BJ (cell line): Measurements from ENCODE around the gene BCAS3. TPM values are rescaled to one million over a fixed set of nuclear protein-coding genes. Genes with fewer than 3 reads are reported as not detected.

Source experiments
- CTCF ChIA-PET: fragments of 350-600 bp; formaldehyde crosslinking; extraction: SDS; loops from one replicate; lab custom pipeline; 2021; ENCODE audit warnings: antibody characterized with exemption, inconsistent platforms; lab: Yijun Ruan, JAX
- POLR2A ChIA-PET: fragments of 300-600 bp; sonication (Branson Sonifier 250); formaldehyde crosslinking; extraction: SDS; loops from one replicate; lab custom pipeline; 2021; ENCODE audit warnings: antibody characterized with exemption; lab: Charles Lee
- DNase-seq: peaks from one replicate; pipeline ENCODE4 v3.0.0-alpha.2; 2011; ENCODE audit warnings: low read depth
- H3K27me3 ChIP-seq: 2 replicates; pipeline ENCODE4 v1.6.0; 2011; ENCODE audit warnings: low read length; ENCODE audit not compliant: control insufficient read depth, insufficient read depth
- H3K36me3 ChIP-seq: 2 replicates; pipeline ENCODE4 v1.5.1; 2011; ENCODE audit warnings: low read length; ENCODE audit not compliant: control insufficient read depth, insufficient read depth
- H3K4me3 ChIP-seq: 2 replicates; pipeline ENCODE4 v1.5.1; 2011; ENCODE audit warnings: low read depth, mild to moderate bottlenecking, control low read depth, low read length
- polyA plus RNA-seq: library from polyadenylated mRNA; depleted of rRNA; stranded (reverse); fragments of >200 nt; gene quantifications from 2 replicates; pipeline ENCODE4 v1.2.3, GENCODE V29; 2011
- TF ChIP-seq, protein P1 (sequence below): IDR thresholded peaks from 2 replicates; pipeline ENCODE4 v1.5.1; 2011; ENCODE audit warnings: low read depth, mild to moderate bottlenecking, control low read depth, inconsistent platforms, low read length, moderate library complexity; ENCODE audit not compliant: insufficient read depth

BCAS3 gene
- polyA plus RNA-seq, 1 experiment: 19.5 TPM

DNA sequence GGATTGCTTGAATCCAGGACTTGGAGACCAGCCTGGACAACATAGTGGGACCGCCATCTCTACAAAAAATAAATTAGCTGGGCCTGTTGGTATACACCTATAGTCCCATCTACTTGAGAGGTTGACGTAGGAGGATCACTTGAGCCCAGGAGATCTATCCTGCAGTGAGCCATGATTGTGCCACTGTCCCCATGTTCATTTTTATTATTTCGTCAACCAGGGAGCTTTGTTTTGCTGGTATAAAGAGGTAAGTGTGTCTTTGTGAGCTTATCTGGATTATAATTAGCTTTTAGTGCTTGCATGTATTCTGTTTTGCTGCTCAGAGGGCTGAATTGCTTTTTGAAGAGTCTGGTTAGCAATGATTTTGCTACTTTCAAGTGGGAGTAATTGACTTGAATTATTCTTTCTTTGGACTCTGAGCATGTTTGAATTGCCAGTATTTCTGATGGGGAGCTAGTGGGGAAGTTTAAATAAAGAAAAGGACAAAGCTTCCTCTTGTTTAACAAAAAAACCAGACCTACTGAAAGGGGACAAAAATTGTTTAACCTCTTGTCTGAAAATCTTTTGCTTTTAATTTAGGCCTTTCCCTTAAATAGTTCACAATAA lies 31.6 kb upstream of the BCAS3 start:
- DNase-seq: no peak
- H3K27me3 ChIP-seq: no peaks in the 10 kb centered on the region
- TF ChIP-seq, protein P1, sequence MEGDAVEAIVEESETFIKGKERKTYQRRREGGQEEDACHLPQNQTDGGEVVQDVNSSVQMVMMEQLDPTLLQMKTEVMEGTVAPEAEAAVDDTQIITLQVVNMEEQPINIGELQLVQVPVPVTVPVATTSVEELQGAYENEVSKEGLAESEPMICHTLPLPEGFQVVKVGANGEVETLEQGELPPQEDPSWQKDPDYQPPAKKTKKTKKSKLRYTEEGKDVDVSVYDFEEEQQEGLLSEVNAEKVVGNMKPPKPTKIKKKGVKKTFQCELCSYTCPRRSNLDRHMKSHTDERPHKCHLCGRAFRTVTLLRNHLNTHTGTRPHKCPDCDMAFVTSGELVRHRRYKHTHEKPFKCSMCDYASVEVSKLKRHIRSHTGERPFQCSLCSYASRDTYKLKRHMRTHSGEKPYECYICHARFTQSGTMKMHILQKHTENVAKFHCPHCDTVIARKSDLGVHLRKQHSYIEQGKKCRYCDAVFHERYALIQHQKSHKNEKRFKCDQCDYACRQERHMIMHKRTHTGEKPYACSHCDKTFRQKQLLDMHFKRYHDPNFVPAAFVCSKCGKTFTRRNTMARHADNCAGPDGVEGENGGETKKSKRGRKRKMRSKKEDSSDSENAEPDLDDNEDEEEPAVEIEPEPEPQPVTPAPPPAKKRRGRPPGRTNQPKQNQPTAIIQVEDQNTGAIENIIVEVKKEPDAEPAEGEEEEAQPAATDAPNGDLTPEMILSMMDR: no peak
- no peak overlapping the region for H3K4me3 ChIP-seq
- CTCF ChIA-PET: interaction anchor here (0.6 kb wide), 1 partner anchor 207 kb away, joined by 3 read pairs; no protein-coding TSS in a partner anchor
- POLR2A ChIA-PET: interaction anchor here (0.6 kb wide), 1 partner anchor 241 kb away, joined by 3 read pairs; no protein-coding TSS in a partner anchor
- peaks cover 3% of the 10 kb centered on the region for H3K36me3 ChIP-seq

GRCh38 chr17:60646701-60647100 lies 30.9 kb upstream of the BCAS3 start:
- ChIA-PET CTCF (no interaction called here), POLR2A (no interaction called here)
- H3K4me3 ChIP-seq: no peak overlapping the region
- peaks cover 3% of the 10 kb centered on the region for H3K36me3 ChIP-seq
- TF ChIP-seq, protein P1: no peak
- H3K27me3 ChIP-seq: no peaks in the 10 kb centered on the region
- no peak for DNase-seq

DNA sequence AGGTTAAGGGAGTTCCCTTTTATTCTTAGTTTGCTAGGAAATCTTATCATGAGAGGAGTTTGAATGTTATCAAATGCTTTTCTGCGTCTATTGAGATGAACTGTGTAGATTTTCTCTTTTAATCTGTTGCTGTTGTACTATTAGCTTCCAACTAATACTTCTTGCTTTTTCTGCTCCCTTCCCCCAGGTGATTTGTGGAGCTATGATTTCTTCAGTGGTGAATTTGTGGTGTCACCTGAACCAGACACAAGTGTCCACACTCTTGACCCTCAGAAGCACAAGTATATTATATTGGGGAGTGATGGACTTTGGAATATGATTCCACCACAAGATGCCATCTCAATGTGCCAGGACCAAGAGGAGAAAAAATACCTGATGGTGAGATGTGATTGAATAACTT lies 29.9 kb upstream of the BCAS3 start:
- no peak for DNase-seq
- no peak overlapping the region for H3K4me3 ChIP-seq
- ChIA-PET CTCF (no interaction called here), POLR2A (no interaction called here)
- TF ChIP-seq, protein P1: no peak
- no peaks in the 10 kb centered on the region for H3K27me3 ChIP-seq
- peaks cover 3% of the 10 kb centered on the region for H3K36me3 ChIP-seq

DNA sequence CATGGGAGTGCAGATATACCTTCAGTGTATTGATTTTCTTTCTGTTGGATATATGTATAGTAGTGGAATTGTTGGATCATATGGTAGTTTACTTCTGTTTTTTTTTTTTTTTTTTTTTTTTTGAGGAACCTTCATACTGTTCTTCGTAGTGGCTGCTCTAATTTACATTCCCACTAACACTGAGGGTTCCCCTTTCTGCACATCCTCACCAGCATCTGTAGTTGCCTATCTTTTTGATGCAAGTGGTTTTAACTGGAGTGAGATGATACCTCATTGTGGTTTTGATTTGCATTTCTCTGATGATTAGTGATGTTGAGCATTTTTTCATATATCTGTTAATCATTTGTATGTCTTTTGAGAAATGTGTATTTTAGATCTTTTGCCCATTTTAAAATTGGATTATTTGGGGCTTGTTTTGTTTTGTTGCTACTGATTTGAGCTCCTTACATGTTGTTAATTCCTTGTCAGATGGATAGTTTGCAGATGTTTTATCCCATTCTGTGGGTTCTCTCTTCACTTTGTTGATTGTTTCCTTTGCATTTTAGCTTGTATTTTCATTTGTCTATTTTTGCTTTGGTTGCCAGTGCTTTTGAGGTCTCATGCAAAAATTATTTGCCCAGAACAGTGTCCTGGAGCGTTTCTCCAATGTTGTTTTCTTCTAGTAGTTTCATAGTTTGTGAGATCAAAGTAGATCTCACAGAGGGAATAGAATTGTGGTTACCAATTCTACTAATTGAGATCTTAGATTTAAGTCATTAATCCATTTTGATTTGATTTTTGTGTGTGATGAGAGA lies 25.0 kb upstream of the BCAS3 start:
- ChIA-PET CTCF (interaction anchor here (0.8 kb wide), 1 partner anchor 13 kb away, joined by 3 read pairs; no protein-coding TSS in a partner anchor), POLR2A (no interaction called here)
- H3K36me3 ChIP-seq: peaks cover 3% of the 10 kb centered on the region
- TF ChIP-seq, protein P1: no peak
- no peak for DNase-seq
- no peak overlapping the region for H3K4me3 ChIP-seq
- H3K27me3 ChIP-seq: no peaks in the 10 kb centered on the region

GRCh38 chr17:60653569-60653968 lies 24.1 kb upstream of the BCAS3 start:
- ChIA-PET CTCF (interaction anchor here (1.0 to 1.1 kb wide), 2 partner anchors 11 to 23 kb away, joined by 3 read pairs; no protein-coding TSS in a partner anchor), POLR2A (interaction anchor here (0.6 kb wide), 1 partner anchor 296 kb away, joined by 3 read pairs; no protein-coding TSS in a partner anchor)

More at GRCh38 chr17:60653569-60653968, 24.1 kb upstream of the BCAS3 start:
- no peak overlapping the region for H3K4me3 ChIP-seq
- peaks cover 3% of the 10 kb centered on the region for H3K36me3 ChIP-seq
- no peak for DNase-seq
- H3K27me3 ChIP-seq: no peaks in the 10 kb centered on the region
- TF ChIP-seq, protein P1: no peak
